ENCODE data around the gene TUB. TPM values are rescaled to one million over a fixed set of nuclear protein-coding genes. Genes with fewer than 3 reads are reported as not detected.

Gene TUB
- total RNA-seq, 1 donor from 2014 or later = 1.2 TPM

DNA sequence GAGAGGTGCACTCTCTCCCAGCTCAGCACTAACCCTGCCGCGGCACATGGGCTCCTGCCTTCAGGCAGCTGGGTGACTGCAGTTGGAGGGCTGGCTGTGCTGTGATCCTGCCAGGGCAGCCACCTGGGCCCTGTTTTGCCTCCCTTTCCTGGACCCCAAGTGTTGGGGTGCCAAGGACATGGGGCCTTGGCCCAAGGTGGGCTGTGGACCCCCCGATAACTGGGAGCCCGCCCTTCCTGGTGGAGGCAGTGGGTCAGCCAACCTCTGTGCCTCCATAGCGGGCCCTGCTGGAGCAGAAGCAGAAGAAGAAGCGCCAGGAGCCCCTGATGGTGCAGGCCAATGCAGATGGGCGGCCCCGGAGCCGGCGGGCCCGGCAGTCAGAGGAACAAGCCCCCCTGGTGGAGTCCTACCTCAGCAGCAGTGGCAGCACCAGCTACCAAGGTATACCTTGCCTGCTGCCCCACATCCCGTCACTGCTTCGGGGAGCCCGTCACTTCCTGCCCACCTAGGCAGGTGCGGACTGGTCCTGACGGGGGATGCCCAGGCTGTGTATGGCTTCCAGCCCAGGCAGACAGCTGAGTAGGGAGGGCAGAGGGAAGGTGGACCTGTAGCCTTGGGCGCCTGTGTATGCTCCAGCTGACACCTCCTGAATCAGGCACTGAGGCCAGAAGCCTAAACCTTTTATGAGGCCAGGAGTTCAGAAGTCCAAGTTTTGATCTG is 8.9 kb downstream of the TUB start:
- no peak for DNase-seq (ENCODE audit: low spot score)
- ATAC-seq = no peak

DNA sequence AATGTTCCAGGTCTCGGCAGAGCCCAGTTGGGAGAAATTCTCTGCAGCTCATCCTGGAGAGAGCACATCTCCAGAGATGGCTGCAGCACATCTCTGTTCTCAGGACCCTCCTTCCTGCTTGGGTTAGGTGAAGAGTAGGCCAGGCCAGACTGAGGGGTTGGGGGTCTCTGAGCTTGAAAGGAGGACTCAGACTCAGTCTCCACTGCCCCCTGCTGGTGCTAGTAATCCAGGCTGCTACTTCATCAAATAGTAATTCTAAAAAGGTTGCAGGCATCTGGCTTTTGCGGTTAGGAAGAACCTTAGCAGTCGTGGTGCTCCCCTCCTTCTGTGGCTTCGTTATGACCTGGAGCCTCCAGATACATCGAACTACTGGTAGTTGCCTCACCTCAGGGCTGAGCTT is 9.7 kb downstream of the TUB start:
- DNase-seq (ENCODE audit: low spot score) (no peak), ATAC-seq (no peak)

DNA sequence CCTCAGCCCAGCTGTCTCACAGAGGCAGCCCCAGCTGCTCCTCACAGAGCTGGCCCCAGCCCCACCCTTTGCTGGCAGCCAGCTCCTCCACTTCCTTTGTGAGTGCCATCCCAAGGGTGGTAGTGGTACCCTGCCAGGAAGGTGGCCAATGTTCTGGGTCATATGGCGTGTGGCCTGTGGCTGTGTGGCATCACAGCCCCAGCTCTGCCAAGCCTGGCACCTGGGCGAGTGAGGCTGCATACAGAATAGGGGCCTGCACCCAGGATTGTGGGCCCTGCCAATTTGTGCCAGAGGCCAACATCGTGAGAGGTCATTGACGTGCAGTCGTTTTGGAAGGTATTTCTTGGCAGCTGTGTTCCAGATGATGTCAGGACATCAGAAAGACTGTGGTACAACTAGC is 10.7 kb downstream of the TUB start:
- DNase-seq (ENCODE audit: low spot score) = no peak
- no peak for ATAC-seq

DNA sequence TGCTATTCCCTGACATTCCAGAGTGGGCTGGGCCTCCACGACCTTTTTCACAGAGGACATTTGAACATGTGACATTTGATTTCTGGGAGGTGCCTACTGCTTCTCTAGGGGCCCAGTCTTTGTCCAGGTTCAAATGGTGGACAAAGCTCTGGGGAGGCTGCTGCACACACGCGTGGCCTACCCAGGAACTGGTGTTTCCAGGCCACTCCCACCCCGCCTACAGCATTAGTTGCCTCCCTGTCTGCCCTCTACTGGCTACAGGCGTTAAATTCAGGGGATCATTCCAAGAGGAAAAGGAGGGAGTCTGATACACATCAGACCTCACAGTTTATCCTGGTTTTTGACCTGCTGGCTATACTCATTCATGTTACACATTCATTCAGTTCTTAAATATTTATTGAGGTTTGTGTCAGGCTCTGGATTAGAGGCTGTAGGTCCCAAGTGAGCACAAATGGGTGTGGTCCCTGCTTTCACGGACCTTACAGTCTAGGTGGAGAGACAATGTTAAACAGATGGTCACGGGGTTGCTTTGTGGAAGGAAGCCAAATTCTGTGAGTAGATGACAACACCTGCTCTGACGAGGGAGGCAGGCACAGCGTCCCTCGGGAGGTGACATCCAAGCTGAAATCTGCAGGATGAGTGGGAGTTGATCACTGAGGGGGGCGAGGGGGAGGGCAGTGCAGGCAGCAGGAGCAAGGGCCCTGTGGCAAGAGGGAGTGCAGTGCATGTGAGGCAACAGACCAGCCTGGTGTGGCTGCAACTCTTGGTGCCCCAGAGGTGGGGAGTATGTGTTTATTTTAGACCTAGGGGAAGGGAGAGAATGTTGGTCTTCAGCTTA is 11.8 kb downstream of the TUB start:
- no peak for DNase-seq (ENCODE audit: low spot score)
- ATAC-seq = peak; percentile 85

DNA sequence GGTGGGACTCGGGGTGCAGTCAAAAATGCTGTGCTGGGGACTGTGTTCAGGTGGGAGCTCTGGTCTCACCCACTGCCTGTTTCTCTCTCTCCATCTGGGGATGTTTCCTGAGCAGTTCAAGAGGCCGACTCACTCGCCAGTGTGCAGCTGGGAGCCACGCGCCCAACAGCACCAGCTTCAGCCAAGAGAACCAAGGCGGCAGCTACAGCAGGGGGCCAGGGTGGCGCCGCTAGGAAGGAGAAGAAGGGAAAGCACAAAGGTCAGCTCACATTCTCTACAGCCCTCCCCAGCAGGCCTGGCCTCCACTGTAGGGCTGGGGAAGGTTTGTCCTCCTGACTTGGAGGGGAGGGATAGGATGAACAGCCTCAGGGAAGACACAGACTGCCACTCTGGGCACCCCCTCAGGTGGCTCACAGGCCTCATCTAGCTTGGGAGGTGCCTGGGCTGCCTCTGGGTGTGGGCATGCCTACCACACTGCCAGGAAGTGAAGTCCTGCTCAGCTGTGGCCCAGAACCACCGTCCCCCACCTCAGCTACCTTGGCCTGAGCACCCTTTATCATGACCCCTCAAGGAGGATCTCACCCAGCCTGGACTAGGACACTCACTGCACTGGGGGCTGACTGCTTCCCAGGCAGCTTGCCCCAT is 13.0 kb downstream of the TUB start:
- ATAC-seq = no peak

DNA sequence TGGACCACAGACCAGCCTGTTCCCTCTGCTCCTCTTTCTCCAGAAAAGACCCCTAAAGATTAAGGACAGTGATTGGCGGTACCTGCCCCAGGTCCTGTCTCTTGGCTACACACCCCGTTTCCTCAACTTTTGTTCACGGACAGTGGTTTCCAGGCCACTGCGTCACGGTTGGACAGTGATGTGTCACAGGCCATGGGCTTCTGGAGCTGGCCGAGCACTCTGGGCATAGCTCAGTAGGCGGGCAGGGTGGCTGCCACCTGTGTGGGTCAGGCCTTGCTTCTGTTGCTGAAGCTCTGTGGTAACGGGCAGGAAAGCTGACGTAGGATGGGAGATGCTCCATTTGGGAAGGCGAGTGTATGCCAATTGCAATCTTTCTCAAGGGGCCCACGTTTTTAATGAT is 13.6 kb downstream of the TUB start:
- DNase-seq (ENCODE audit: low spot score) (peak; percentile 33), ATAC-seq (no peak)

More for the DNA sequence above, 13.0 kb downstream of the TUB start:
- peak; percentile 29 for DNase-seq (ENCODE audit: low spot score)

DNA sequence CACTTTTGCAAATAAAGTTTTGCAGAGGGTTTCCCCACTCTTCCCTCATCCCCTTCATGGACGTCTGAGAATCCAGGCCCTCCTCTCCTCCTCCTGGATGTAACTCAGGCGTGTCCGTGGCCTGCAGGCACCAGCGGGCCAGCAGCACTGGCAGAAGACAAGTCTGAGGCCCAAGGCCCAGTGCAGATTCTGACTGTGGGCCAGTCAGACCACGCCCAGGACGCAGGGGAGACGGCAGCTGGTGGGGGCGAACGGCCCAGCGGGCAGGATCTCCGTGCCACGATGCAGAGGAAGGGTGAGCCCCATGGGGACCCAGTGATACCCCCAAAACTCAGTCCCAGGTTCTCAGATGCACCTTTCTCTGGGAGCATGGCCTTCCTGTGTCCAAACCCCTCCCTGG is 14.4 kb downstream of the TUB start:
- DNase-seq (ENCODE audit: low spot score) (peak; percentile 32), ATAC-seq (no peak)

DNA sequence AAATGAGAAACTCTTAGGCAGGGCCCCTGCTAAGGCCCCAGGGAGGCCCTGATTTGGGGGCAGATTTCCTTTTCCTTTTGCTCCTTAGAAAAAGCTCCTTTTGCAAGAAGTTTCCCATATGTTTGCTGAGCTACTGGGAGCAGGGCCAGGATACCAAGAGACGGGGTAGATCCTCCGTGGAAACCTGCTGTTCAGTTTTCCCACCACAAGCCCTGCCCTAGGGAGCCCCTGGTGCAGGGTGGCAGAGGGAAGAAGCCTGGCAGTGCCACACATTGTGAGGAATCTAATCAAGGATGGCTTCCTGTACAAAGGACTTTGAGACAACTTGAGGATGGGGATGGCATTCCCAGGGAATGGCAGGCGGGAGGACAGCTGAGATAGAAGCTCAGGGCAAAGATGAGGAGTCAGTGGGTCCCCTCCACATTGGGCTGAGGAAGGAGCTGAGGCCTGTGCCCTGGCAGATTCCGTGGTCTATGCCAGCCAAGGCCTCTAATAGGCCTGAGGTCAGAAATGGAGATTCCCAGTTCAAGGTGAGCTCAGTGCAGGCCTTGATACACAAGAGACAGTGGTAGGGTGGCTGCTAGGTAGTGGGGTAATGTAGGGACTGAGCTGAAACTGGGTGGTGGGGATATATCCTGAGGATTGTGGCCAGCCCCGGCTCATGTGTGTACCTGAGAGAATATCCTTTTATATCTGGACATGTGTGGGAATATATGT is 15.0 kb downstream of the TUB start:
- DNase-seq (ENCODE audit: low spot score) (no peak), ATAC-seq (no peak)

DNA sequence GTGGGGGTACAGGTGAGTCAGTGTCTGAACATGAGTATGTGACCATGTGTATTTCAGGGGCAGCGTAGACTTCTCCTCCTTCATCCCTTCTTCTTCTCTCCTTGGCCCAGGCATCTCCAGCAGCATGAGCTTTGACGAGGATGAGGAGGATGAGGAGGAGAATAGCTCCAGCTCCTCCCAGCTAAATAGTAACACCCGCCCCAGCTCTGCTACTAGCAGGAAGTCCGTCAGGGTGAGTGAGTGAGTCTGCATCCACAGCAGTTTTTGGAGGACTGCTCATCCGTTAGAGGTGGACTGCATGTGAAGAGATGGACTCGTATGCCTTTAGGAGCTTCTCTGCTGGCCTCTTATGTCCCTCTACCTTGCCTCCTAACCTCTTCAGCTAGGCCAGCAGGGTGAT is 15.6 kb downstream of the TUB start:
- DNase-seq (ENCODE audit: low spot score) (no peak), ATAC-seq (no peak)

DNA sequence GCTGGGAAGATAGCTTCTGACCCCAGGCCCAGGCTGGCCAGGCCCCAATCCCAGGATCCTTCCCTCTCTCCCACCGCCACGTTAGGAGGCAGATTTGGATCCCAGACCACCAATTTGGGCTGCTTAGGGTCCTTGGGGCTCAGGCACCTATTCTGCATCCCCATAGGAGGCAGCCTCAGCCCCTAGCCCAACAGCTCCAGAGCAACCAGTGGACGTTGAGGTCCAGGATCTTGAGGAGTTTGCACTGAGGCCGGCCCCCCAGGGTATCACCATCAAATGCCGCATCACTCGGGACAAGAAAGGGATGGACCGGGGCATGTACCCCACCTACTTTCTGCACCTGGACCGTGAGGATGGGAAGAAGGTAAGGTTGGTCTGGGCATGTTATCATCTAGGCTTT is 16.1 kb downstream of the TUB start:
- ATAC-seq (no peak), DNase-seq (ENCODE audit: low spot score) (no peak)

DNA sequence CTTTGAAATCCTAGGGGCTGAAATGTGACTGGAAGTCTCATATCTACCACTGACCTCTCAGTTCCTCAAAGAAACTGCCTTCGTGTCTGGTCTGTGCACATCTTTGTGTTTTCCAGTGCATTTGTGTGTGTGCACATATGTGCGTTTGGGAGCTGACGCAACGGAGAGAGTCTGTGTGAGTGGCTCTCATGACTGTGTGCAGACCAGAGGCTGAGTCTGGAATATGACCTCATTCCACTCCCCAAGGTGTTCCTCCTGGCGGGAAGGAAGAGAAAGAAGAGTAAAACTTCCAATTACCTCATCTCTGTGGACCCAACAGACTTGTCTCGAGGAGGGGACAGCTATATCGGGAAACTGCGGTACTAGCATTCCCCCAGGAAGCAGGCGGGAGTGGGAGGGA is 16.5 kb downstream of the TUB start:
- ATAC-seq = no peak
- no peak for DNase-seq (ENCODE audit: low spot score)

DNA sequence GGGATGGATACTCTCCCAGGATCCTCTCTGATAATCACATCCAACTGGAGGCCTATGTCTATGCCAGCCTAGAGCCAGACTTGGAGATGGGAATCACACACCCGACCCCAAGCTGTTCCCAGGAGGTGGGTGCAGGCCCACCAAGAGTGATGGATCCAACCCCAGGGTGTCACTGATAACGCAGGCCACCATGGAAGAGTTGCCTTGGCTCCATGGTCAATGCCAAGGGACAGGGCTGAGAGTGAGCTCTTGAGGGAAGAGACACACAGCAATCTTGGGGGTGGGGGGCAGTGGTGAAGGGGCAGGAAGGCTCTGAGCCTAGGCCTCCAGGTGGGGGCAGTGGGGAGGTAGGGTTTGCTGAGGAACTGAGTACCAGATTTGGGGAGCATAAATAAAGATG is 16.9 kb downstream of the TUB start:
- DNase-seq (ENCODE audit: low spot score) (peak; percentile 23), ATAC-seq (no peak)

DNA sequence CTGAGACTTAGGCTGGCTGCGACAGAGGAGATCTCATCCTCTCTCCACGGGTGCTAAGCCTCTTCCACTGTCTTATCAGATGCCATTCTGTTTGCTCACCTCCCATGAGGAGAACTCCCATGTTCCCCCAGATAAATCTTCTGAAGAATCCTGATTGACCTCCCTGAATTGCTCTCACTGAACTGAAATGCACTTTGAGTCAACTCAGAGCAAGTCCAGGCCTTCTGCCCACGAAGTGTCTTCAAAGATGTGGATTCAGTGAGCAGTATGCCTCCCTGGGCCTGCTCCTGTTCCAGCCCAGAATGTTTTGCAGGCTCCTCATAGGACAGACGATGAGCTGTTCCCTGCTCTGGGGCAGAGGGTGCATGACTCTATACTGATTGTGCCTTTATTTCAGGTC is 17.4 kb downstream of the TUB start:
- ATAC-seq (no peak), DNase-seq (ENCODE audit: low spot score) (no peak)

DNA sequence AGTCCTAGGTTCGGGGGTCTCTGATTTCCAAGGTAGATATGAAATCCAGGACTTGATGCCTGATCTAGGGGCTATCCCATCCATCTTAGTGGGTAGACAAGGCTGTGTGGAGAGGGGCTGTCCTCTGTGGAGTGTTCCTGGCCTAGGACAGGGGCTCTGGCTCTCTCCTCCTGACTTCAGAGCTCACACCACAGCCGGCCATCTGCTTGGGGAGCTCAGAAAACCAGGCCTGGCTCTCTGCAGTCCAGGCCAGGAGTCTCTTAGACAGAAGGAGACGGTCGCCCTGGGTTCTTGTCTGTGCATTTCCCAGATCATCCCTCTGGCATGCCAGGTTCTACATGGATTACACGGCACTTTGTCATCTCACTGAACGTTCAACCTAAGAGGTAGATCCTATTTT is 17.9 kb downstream of the TUB start:
- DNase-seq (ENCODE audit: low spot score) (peak; percentile 30), ATAC-seq (no peak)

DNA sequence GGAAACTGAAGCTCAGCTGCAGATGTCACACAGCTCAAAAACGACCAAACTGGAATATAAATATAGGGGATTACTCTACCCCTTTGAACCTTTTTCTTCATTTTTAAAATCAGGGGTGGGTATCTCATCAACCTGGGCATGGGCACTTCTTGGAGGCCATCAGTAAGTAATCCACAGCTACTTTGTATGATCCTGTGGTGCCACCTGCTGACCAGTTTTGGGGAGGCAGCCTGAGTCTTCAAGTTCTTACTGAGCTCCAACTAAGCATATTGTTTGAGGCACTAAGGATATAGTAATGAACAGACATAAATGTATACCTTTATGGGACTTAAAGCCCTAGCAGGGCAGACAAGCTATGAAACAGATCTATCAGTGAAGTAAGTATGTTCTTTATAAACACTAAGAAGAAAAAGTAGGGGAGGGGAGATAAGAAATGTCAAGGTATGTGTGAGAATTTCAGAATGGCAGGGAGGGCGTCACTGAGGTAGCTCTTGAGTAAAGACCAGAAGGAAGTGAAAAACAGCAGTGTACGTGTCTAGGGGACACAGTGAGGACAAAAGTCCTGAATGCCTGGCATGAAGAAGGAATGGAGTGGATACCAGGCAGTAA is 18.4 kb downstream of the TUB start:
- ATAC-seq (peak; percentile 91), DNase-seq (ENCODE audit: low spot score) (peak; percentile 74)

DNA sequence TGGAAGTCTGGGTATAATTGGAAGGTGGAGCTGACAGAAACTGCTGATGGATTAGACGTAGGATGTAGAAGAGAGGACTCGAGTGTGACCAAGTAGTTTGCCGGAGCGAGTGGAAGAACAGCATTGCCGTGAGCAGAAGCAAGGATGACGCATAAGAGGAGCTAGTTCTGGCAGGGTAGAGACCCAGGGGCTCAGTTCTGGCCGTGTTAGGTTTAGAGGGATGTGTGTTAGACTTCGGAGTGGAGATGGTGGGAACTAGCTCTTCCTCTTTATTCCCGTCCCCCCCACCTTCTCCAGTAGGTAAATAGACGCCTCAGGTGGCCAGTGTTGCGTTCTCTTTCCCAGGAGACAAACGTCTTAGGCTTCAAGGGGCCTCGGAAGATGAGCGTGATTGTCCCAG is 19.1 kb downstream of the TUB start:
- no peak for ATAC-seq
- peak; percentile 28 for DNase-seq (ENCODE audit: low spot score)

DNA sequence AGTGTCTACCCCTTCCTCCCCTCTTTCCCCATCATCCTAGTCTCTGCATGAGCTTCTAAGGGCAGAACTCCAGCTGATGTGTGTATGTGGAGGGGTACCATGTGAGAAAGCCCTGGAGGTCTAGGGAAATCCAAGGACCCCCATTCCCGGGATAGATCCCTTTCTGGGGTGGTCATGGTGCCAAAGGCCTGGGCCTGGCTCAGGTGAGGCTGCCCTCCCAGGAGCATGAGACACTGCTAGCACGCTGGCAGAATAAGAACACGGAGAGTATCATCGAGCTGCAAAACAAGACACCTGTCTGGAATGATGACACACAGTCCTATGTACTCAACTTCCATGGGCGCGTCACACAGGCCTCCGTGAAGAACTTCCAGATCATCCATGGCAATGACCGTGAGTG is 19.6 kb downstream of the TUB start:
- DNase-seq (ENCODE audit: low spot score) = peak; percentile 28
- ATAC-seq = no peak

DNA sequence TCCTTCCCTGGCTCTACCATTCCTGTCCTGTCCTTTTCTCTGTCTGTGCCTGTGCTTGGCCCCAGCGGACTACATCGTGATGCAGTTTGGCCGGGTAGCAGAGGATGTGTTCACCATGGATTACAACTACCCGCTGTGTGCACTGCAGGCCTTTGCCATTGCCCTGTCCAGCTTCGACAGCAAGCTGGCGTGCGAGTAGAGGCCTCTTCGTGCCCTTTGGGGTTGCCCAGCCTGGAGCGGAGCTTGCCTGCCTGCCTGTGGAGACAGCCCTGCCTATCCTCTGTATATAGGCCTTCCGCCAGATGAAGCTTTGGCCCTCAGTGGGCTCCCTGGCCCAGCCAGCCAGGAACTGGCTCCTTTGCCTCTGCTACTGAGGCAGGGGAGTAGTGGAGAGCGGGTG is 20.4 kb downstream of the TUB start:
- DNase-seq (ENCODE audit: low spot score) = peak; percentile 37
- ATAC-seq = no peak

DNA sequence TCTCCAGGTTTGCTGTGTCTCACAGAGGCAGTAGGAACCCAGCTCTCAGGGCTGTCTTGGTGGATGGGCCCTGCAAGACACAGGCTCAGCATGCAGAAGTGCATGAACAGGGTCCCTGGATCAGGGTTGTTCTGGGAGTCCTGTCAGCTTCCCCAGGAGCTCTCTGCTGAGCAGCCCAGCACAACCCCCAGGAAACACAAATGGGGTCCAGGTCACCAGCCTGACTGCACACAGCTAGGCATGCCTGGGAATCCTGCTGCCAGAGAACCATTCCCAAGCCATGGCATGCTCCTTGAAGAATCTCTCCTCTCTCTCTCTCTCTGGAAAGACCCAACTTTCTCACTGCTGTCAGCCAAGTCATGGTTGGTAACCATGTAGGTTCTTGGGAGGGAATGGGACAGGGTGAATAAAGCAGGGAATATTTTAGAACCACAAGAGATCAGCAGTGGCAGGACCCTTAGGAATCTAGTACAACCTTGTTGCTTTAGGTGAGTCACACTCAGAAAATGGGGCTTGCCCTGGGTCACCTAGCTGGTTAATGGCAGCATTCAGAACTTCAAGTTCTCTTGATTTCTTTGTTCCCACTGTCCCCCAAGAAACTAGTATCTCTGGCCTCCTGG is 21.4 kb downstream of the TUB start:
- no peak for ATAC-seq
- peak; percentile 24 for DNase-seq (ENCODE audit: low spot score)

DNA sequence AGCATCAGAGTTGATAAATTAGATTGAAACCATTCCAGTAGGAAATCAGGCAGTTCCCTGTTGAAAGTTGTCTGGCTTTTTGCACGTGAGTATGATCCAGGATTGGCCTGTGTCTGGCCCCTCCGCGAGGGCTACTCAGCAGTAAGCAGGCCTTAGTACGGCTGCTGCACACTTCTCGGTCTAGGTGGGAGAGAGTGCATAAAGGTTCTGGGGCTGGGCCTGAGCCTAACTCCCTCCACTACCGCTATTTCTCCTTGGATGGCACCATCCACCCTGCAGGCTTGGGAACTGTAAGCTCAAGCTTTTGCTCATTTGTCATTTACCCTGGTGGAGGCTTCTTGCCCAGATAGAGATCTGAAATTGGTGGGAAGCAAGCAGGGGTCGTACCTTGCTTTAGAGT is 22.0 kb downstream of the TUB start:
- DNase-seq (ENCODE audit: low spot score) (peak; percentile 26), ATAC-seq (no peak)

All from left lobe of liver (tissue), 2 donors.